ENCODE measurements around the gene RCN2.
A peak's percentile ranks its signal among the peaks of the same experiment; 100 is the strongest.
"Not testable (repeated sequence)": the region's sequence is repeated elsewhere in the genome, so short reads cannot be mapped to it uniquely, and the experiment has no call there.

Gene RCN2

GRCh38 chr15:76931397-76932134 is at the start of gene RCN2:
TSS of gene RCN2 (plus strand) at chr15:76931749. CDS start at chr15:76931842, 93 bp downstream.
- peak; percentile 94 for DNase-seq

- DNase-seq = no peak
These were observed 46.3 kb upstream of the RCN2 start for GRCh38 chr15:76885212-76885611.

- DNase-seq = not testable (repeated sequence)
These were observed 44.0 kb upstream of the RCN2 start for GRCh38 chr15:76887280-76888141.

- DNase-seq = not testable (repeated sequence)
These were observed 38.7 kb upstream of the RCN2 start for GRCh38 chr15:76892836-76893235.

- no peak for DNase-seq
These were observed 37.4 kb upstream of the RCN2 start for GRCh38 chr15:76894174-76894573.

- DNase-seq = no peak
These were observed 33.4 kb upstream of the RCN2 start for GRCh38 chr15:76898102-76898501.

GRCh38 chr15:76899176-76899930 is 32.2 kb upstream of the RCN2 start:
- not testable (repeated sequence) for DNase-seq

- not testable (repeated sequence) for DNase-seq
These were observed 31.6 kb upstream of the RCN2 start for GRCh38 chr15:76899931-76900310.

- DNase-seq = no peak
These were observed 29.6 kb upstream of the RCN2 start for GRCh38 chr15:76901965-76902364.

- DNase-seq = no peak
These were observed 28.3 kb upstream of the RCN2 start for GRCh38 chr15:76903251-76903681.

GRCh38 chr15:76904461-76905012 is 27.0 kb upstream of the RCN2 start:
- peak; percentile 18 for DNase-seq

GRCh38 chr15:76905013-76905839 is 26.3 kb upstream of the RCN2 start, which contains the start of gene SCAPER:
TSS of gene SCAPER (minus strand) at chr15:76905340. CDS start at chr15:76883817, 21,523 bp downstream.
- peak; percentile 95 for DNase-seq

- no peak for DNase-seq
These were observed 25.7 kb upstream of the RCN2 start for GRCh38 chr15:76905855-76906254.

- no peak for DNase-seq
These were observed 19.1 kb upstream of the RCN2 start for GRCh38 chr15:76912430-76912829.

- DNase-seq = no peak
These were observed 17.8 kb upstream of the RCN2 start for GRCh38 chr15:76913737-76914136.

- no peak for DNase-seq
These were observed 15.2 kb upstream of the RCN2 start for GRCh38 chr15:76916369-76916768.

GRCh38 chr15:76928201-76928600 is 3.3 kb upstream of the RCN2 start:
- no peak for DNase-seq

GRCh38 chr15:76929011-76929760 is 2.4 kb upstream of the RCN2 start:
- no peak for DNase-seq

GRCh38 chr15:76930831-76931396 is 635 bp upstream of the RCN2 start:
- DNase-seq = no peak

- DNase-seq = no peak
These were observed 802 bp downstream of the RCN2 start for GRCh38 chr15:76932135-76932966.
